Colonic mucosa (tissue), 4 donors: ENCODE results near the gene RPS27L. TPM values are rescaled to one million over a fixed set of nuclear protein-coding genes. Genes with fewer than 3 reads are reported as not detected.

ENCODE experiments used
- DNase-seq: peaks from one replicate; pipeline ENCODE4 v3.0.0-alpha.2; 2020
- H3K27ac ChIP-seq: fragments of 200-600 bp; one replicate; pipeline ENCODE4 v1.8.0; 2021
- H3K27me3 ChIP-seq: fragments of 200-600 bp; one replicate; pipeline ENCODE4 v1.8.0; 2021
- H3K36me3 ChIP-seq: fragments of 200-600 bp; one replicate; pipeline ENCODE4 v1.8.0; 2021
- H3K4me1 ChIP-seq: fragments of 200-600 bp; one replicate; pipeline ENCODE4 v1.8.0; 2021; ENCODE audit warnings: mild to moderate bottlenecking
- H3K4me3 ChIP-seq: fragments of 200-600 bp; one replicate; pipeline ENCODE4 v1.8.0; 2021
- H3K9ac ChIP-seq, 2 donors: one replicate each; pipeline ENCODE4 v1.7.0; 2013; ENCODE audit warnings: control low read depth in 2 of 2, low read depth in 2 of 2, low read length in 2 of 2
- H3K9me3 ChIP-seq: fragments of 200-600 bp; one replicate; pipeline ENCODE4 v1.8.0; 2021
- CTCF ChIP-seq: fragments of 200-600 bp; IDR thresholded peaks from one replicate; pipeline ENCODE4 v1.8.0; 2022; ENCODE audit warnings: antibody characterized with exemption, mild to moderate bottlenecking
- intact Hi-C: fragments of 100-400 bp; cut with DNase I; formaldehyde crosslinking; loops from one replicate; pipeline ENCODE4 v1.14.1; 2022
- total RNA-seq, 2 donors: library from RNA; stranded (reverse); fragmentation: NEBNext Ultra II Directional in 1 of 2; extraction: Animal tissue kit (Norgen Biotek cat#: 25700) in 1 of 2; gene quantifications; one replicate each; pipeline ENCODE4 v1.2.1, GENCODE V29; 2021
- donor health status: healthy.
- donor health status: DM: no; HTN: no; CAD: no.
- donor health status: DM: no; HTN: no; CAD: no.

Gene RPS27L
- total RNA-seq, 2 donors from 2014 or later: 205 to 269 TPM

- no peak overlapping the region for H3K9ac ChIP-seq
Observed at GRCh38 chr15:63135281-63135680, 22.0 kb downstream of the RPS27L start.

GRCh38 chr15:63134245-63134985 is 22.9 kb downstream of the RPS27L start:
- Histone ChIP-seq H3K4me3 (no peak overlapping the region), H3K36me3 (no peaks in the 10 kb centered on the region), H3K9me3 (no peaks in the 10 kb centered on the region), H3K4me1 (no peaks in the 10 kb centered on the region), H3K27me3 (no peaks in the 10 kb centered on the region), H3K27ac (no peak overlapping the region), H3K9ac (no peak overlapping the region)
- TF ChIP-seq CTCF: no peak
- intact Hi-C loops: no loop called here
- DNase-seq: no peak

More at GRCh38 chr15:63135281-63135680, 22.0 kb downstream of the RPS27L start:
- TF ChIP-seq CTCF: no peak
- Histone ChIP-seq H3K36me3 (no peaks in the 10 kb centered on the region), H3K4me1 (no peaks in the 10 kb centered on the region), H3K27ac (no peak overlapping the region), H3K27me3 (no peaks in the 10 kb centered on the region), H3K9me3 (no peaks in the 10 kb centered on the region), H3K4me3 (no peak overlapping the region)
- intact Hi-C loops: no loop called here
- DNase-seq: no peak

- TF ChIP-seq CTCF: no peak
- H3K4me3 ChIP-seq: no peak overlapping the region
Observed at GRCh38 chr15:63133786-63134185, 23.5 kb downstream of the RPS27L start.

GRCh38 chr15:63126726-63127125 is 30.6 kb downstream of the RPS27L start:
- Histone ChIP-seq H3K9ac (no peak overlapping the region), H3K27me3 (no peaks in the 10 kb centered on the region), H3K36me3 (no peaks in the 10 kb centered on the region), H3K4me3 (no peak overlapping the region), H3K27ac (no peak overlapping the region), H3K4me1 (no peaks in the 10 kb centered on the region), H3K9me3 (no peaks in the 10 kb centered on the region)
- no peak for DNase-seq
- no peak for TF ChIP-seq CTCF
- intact Hi-C loops: no loop called here

More at GRCh38 chr15:63133786-63134185, 23.5 kb downstream of the RPS27L start:
- no peaks in the 10 kb centered on the region for H3K9me3 ChIP-seq
- H3K27ac ChIP-seq: no peak overlapping the region
- no peak overlapping the region for H3K9ac ChIP-seq
- no peaks in the 10 kb centered on the region for H3K36me3 ChIP-seq
- no peaks in the 10 kb centered on the region for H3K27me3 ChIP-seq
- intact Hi-C loops: no loop called here
- H3K4me1 ChIP-seq: no peaks in the 10 kb centered on the region
- no peak for DNase-seq

- Histone ChIP-seq H3K4me1 (no peaks in the 10 kb centered on the region), H3K36me3 (no peaks in the 10 kb centered on the region), H3K9ac (no peak overlapping the region), H3K4me3 (no peak overlapping the region), H3K27me3 (no peaks in the 10 kb centered on the region), H3K27ac (no peak overlapping the region), H3K9me3 (no peaks in the 10 kb centered on the region)
- DNase-seq: no peak
- intact Hi-C loops: no loop called here
- TF ChIP-seq CTCF: no peak
Observed at GRCh38 chr15:63124506-63124905, 32.8 kb downstream of the RPS27L start.
